ENCODE measurements around the gene THPO.

Gene THPO

DNA sequence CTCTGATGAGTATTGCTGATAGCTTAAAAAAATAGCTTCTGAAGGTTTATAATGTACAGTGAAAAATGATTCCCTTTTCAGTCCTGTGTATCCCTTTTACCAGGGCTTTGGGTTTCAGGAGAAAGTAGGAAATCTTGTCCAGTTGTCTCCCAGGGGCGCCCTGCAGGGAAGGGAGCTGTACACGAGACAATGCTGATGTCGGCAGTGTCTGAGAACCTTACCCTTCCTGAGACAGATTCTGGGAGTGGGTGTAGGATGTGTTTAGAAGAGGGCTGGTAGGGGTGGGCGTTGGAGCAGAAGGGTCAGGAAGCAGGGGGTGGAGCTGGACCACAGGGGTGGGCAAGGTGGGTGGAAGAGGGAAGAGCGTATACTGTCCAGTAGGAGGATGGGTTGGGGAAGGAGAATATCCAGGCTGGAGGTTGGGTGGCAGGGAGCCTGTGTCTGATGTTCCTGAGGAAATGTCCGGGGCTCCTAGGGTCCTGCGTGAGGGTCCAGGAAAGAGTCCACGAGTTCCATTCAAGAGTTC, 5.6 kb downstream of the THPO start:
- H3K9me3 ChIP-seq (ENCODE audit: control insufficient read depth, low read length) = no peaks in the 10 kb centered on the region
- peaks cover 10% of the 10 kb centered on the region for H3K4me1 ChIP-seq (ENCODE audit: control insufficient read depth, insufficient read depth, low read length)
- peaks cover 6% of the 10 kb centered on the region for H3K36me3 ChIP-seq (ENCODE audit: control insufficient read depth, insufficient read depth, low read length)
- H3K27me3 ChIP-seq (ENCODE audit: control insufficient read depth, insufficient read depth, low read length) = peaks cover 17% of the 10 kb centered on the region
- no peak overlapping the region for H3K4me3 ChIP-seq (ENCODE audit: low read length)
- no peak overlapping the region for H3K9ac ChIP-seq (ENCODE audit: low read length)

DNA sequence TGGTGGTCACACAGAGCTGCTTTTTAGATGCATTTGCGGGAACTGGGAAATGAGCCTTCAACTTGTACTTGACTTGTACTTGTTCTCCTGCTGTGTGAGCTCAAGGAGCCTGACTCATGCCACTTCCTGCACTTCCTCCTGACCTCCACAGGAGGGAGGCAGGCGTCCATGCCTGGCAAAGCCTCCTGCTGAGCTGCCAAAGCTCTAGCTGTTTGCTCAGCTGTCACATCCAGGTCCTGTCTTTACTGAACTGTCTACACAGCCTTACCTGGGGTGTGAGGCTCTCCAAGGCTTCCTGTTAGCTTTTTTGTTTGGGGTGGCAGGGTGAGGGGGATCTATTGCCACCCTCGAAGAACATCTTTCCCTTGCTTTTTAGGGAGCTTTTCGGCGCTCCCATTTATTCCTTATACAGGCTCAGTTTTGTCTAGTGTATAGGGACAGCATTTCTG, 6.4 kb downstream of the THPO start:
- Histone ChIP-seq H3K4me3 (ENCODE audit: low read length) (no peak overlapping the region), H3K4me1 (ENCODE audit: control insufficient read depth, insufficient read depth, low read length) (peaks cover 13% of the 10 kb centered on the region), H3K9ac (ENCODE audit: low read length) (no peak overlapping the region), H3K27me3 (ENCODE audit: control insufficient read depth, insufficient read depth, low read length) (peaks cover 14% of the 10 kb centered on the region), H3K9me3 (ENCODE audit: control insufficient read depth, low read length) (no peaks in the 10 kb centered on the region), H3K36me3 (ENCODE audit: control insufficient read depth, insufficient read depth, low read length) (peaks cover 6% of the 10 kb centered on the region)

DNA sequence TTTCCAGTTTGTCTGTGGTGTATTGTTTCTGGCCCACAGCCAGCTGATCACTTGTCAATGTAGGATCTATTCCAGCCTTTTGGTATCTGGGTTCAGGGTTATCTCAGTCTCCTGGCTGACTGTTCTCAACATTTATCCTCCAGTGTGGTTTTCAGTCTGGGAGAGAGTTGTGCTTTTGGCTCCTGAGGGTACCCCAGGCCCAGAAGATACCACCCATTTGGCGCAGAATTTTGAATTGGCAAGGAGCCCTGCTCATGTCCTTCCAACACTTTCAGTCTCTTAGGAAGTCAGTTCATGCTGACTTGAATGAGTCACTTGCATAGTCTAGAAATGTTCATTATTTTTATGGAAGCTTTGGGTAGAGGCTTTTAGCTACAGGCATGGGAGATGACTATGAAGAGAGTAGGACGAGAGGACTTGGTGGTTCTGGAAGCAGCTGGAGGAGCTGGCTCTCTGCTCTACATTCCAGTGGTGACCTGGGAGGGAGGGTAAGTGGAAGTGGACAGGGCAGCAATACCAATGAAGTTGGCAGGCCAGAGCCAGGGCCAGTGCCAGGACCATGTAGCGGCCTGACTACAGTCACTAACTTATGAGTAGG, 9.3 kb downstream of the THPO start:
- peaks cover 4% of the 10 kb centered on the region for H3K27me3 ChIP-seq (ENCODE audit: control insufficient read depth, insufficient read depth, low read length)
- peaks cover 25% of the 10 kb centered on the region for H3K4me1 ChIP-seq (ENCODE audit: control insufficient read depth, insufficient read depth, low read length)
- H3K9ac ChIP-seq (ENCODE audit: low read length) = no peak overlapping the region
- H3K4me3 ChIP-seq (ENCODE audit: low read length) = no peak overlapping the region
- peaks cover 6% of the 10 kb centered on the region for H3K36me3 ChIP-seq (ENCODE audit: control insufficient read depth, insufficient read depth, low read length)
- no peaks in the 10 kb centered on the region for H3K9me3 ChIP-seq (ENCODE audit: control insufficient read depth, low read length)

DNA sequence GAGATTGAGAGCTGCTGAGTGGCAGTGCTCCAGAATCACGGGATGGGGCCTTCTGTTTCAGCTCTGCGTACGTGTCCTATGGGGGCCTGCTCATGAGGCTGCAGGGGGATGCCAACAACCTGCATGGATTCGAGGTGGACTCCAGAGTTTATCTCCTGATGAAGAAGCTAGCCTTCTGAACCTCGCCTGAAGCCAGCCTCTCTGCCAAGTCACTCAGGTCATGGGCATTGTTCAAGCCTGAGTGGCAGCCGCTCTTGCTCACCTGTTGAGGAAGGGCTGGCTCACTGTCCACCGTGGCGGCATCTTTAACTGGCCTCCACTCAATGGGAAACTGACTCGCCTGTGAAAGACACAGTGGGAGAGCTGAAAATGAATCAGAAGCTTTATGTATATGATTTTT, 9.9 kb downstream of the THPO start:
- H3K36me3 ChIP-seq (ENCODE audit: control insufficient read depth, insufficient read depth, low read length) = peaks cover 6% of the 10 kb centered on the region
- H3K9me3 ChIP-seq (ENCODE audit: control insufficient read depth, low read length) = no peaks in the 10 kb centered on the region
- H3K27me3 ChIP-seq (ENCODE audit: control insufficient read depth, insufficient read depth, low read length) = peaks cover 4% of the 10 kb centered on the region
- H3K4me1 ChIP-seq (ENCODE audit: control insufficient read depth, insufficient read depth, low read length) = peaks cover 26% of the 10 kb centered on the region
- H3K4me3 ChIP-seq (ENCODE audit: low read length) = no peak overlapping the region
- no peak overlapping the region for H3K9ac ChIP-seq (ENCODE audit: low read length)

DNA sequence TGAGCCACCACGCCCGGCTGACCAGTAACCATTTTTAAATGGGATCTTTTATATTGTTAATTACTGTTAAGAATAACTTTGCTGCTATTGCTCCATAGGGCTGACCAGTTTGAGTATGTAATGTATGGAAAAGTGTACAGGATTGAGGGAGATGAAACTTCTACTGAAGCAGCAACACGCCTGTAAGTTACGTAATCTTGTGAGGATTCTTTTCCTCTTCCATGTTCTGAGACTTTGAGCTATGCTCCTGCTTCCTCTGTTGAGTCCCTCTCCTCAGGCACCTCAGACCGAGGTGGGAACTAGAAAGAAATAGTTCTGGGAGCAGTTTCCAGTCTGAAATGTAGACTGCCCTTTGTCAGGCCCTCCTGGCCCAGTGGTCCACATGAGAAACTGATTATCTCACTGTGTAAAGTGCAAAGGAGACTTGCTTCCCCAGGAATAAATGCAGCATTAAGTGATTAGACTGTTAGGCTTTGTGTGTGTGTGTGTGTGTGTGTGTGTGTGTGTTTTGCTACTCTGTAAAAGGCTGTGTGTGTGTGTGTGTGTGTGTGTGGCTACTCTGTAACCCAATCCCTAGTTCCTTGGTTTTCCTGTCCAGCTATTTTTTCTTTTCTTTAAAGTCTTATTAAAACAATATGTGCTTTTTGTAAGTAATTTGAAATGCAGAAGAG, 11.3 kb downstream of the THPO start:
- H3K9me3 ChIP-seq (ENCODE audit: control insufficient read depth, low read length) = no peaks in the 10 kb centered on the region
- peaks cover 6% of the 10 kb centered on the region for H3K36me3 ChIP-seq (ENCODE audit: control insufficient read depth, insufficient read depth, low read length)
- H3K4me1 ChIP-seq (ENCODE audit: control insufficient read depth, insufficient read depth, low read length) = peaks cover 25% of the 10 kb centered on the region

DNA sequence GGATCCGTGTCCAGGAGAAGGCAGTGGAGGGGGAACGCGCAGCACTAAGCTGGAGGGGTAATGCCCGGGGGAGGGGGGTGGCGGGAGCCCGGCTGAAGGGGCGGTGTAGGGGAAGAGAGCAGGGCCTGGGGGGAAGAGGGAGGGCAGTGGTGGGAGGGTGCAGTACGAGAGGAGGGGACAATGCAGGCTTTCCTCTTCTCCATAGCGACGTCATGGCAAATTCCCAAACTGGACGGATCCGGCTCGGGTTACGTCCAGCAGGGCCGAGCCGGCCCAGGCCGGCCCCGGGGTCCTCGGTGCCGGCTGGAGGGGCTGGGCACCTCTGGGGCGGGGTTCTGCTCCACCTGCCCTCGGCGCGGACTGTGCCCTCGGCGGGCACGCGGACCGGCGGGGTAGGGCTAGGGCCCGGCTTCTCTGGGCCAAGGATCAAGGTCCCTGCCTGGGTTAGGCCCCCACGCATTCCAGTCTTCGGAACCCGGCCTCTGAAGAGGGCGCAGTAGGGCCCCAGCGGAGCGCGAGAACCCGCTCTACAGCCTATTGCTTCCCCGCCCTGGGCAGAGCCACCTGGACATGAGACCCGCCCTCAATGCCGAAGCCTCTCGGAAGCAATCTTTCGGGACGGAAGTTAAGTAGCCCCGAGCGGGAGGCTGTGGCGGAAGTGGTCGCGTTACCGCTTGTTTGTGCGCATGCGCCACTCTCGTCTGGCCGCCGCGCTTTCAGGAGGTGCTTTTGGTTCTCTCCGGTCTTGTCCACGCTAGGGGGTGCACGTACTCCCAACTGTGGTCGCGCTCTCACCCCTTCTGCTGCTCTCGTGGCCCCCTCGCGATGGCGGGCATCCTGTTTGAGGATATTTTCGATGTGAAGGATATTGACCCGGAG, 15.1 kb downstream of the THPO start:
- H3K9me3 ChIP-seq (ENCODE audit: control insufficient read depth, low read length) = no peaks in the 10 kb centered on the region
- H3K4me3 ChIP-seq (ENCODE audit: low read length) = peak overlapping the region; percentile 91
- H3K27me3 ChIP-seq (ENCODE audit: control insufficient read depth, insufficient read depth, low read length) = no peaks in the 10 kb centered on the region
- H3K9ac ChIP-seq (ENCODE audit: low read length) = peak overlapping the region; percentile 97
- H3K36me3 ChIP-seq (ENCODE audit: control insufficient read depth, insufficient read depth, low read length) = no peaks in the 10 kb centered on the region
- peaks cover 30% of the 10 kb centered on the region for H3K4me1 ChIP-seq (ENCODE audit: control insufficient read depth, insufficient read depth, low read length)

More for the DNA sequence above, 11.3 kb downstream of the THPO start:
- Histone ChIP-seq H3K4me3 (ENCODE audit: low read length) (no peak overlapping the region), H3K9ac (ENCODE audit: low read length) (peak overlapping the region; percentile 36), H3K27me3 (ENCODE audit: control insufficient read depth, insufficient read depth, low read length) (no peaks in the 10 kb centered on the region)

DNA sequence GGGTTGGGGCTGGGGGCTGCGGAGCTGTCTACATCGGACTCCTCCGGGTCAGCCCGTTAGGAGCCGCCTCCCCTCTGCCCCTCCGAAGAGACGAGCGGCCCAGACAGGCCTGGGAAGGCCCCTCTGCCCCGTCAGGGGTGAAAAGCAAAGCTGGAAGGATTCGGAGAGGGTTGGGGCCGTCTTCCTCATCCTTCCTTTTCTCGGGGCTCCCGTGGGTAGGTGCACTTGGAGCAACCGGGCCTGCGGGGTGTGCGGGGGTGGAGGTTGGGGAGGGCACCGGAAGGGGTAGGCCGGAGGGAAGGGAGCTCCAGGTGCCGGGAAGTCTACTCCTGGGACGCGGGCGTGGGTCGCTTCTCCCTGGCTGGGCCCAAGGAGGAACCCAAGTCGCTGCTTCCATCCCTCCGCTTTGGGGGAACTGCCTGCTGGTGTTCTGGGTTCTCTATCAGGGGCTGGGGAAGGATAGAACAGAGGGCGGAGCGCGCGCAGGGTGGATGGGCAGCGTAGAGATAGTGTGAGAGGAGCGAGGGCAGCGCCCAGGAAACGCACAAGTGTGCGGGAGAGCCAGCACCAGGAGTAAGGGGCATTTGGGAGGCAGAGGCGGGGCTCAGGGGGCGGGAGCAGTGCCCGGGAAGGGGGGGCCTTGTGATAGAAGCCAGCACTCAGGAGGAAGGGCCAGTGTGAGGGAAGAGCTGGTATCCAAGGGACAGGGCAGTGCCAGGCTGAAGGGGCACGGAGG, 15.9 kb downstream of the THPO start:
- Histone ChIP-seq H3K27me3 (ENCODE audit: control insufficient read depth, insufficient read depth, low read length) (no peaks in the 10 kb centered on the region), H3K4me3 (ENCODE audit: low read length) (peak overlapping the region; percentile 91), H3K36me3 (ENCODE audit: control insufficient read depth, insufficient read depth, low read length) (no peaks in the 10 kb centered on the region), H3K9me3 (ENCODE audit: control insufficient read depth, low read length) (no peaks in the 10 kb centered on the region), H3K4me1 (ENCODE audit: control insufficient read depth, insufficient read depth, low read length) (peaks cover 30% of the 10 kb centered on the region), H3K9ac (ENCODE audit: low read length) (peak overlapping the region; percentile 97)

DNA sequence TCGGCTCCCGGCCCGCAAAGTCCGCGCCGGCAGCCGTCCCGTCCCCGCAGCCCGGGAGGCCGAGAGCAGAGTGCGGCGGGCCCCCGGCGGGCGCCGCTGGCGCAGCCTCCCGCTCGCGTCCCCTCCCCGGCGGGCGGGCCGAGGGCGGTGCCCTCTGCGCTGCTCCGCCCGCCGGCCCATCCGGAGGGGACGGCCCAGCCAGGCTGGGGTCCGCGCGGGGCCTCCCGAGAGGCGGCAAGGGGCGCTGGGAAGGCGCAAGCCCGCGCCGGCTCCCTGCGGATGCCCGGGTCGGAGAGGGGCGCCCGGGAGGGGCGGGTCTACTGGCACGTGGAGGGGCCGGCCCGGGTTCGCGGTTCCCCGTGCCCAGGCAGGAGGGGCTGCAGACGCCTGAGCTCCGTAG, 16.5 kb downstream of the THPO start, which contains the start of the genes CLCN2 and POLR2H:
Gene CLCN2, minus strand, starts transcription at position 74 of the 400 bp plus-strand sequence. CDS start 126 bp downstream, outside the sequence.
Gene POLR2H, plus strand, starts transcription at position 179 of the 400 bp plus-strand sequence. CDS start 1,783 bp downstream, outside the sequence.
- H3K9me3 ChIP-seq (ENCODE audit: control insufficient read depth, low read length) = no peaks in the 10 kb centered on the region
- no peaks in the 10 kb centered on the region for H3K36me3 ChIP-seq (ENCODE audit: control insufficient read depth, insufficient read depth, low read length)
- peak within 1 kb of the TSS; percentile 97 for H3K9ac ChIP-seq (ENCODE audit: low read length)
- H3K27me3 ChIP-seq (ENCODE audit: control insufficient read depth, insufficient read depth, low read length) = no peaks in the 10 kb centered on the region
- H3K4me1 ChIP-seq (ENCODE audit: control insufficient read depth, insufficient read depth, low read length) = peaks cover 26% of the 10 kb centered on the region
- H3K4me3 ChIP-seq (ENCODE audit: low read length) = peak within 1 kb of the TSS; percentile 91

DNA sequence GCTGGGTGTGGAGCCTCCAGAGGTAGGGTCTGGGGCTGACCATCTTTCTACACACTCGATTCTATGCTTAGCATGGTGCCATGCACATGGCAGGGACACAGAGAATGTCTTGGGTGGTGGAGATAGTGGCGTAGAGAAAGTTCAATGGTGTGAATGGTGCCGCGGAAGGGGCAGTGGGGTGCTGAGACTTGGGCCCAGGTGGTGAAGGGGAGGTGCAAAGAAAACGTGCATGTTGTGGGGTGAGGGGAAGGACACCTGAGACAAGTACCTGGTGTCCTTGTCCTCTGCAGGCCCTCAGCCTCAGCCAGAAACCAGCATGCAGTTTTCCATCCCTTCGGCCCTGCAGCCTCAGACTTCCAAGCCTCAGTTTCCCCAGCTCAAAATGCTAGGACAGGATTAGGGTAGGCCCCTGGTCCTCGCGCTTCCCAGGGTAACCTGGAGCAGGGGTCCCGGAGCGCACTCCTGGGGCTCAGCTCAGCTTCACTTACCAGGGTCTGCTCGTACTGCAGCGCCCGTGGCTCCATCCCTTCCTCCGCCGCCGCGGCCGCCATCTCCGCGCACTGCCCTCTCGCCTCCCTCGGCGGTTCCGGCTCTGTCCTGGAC, 17.0 kb downstream of the THPO start:
- no peaks in the 10 kb centered on the region for H3K9me3 ChIP-seq (ENCODE audit: control insufficient read depth, low read length)
- H3K4me3 ChIP-seq (ENCODE audit: low read length) = peak overlapping the region; percentile 56
- H3K27me3 ChIP-seq (ENCODE audit: control insufficient read depth, insufficient read depth, low read length) = no peaks in the 10 kb centered on the region
- H3K9ac ChIP-seq (ENCODE audit: low read length) = peak overlapping the region; percentile 69
- H3K4me1 ChIP-seq (ENCODE audit: control insufficient read depth, insufficient read depth, low read length) = peaks cover 22% of the 10 kb centered on the region
- H3K36me3 ChIP-seq (ENCODE audit: control insufficient read depth, insufficient read depth, low read length) = no peaks in the 10 kb centered on the region

DNA sequence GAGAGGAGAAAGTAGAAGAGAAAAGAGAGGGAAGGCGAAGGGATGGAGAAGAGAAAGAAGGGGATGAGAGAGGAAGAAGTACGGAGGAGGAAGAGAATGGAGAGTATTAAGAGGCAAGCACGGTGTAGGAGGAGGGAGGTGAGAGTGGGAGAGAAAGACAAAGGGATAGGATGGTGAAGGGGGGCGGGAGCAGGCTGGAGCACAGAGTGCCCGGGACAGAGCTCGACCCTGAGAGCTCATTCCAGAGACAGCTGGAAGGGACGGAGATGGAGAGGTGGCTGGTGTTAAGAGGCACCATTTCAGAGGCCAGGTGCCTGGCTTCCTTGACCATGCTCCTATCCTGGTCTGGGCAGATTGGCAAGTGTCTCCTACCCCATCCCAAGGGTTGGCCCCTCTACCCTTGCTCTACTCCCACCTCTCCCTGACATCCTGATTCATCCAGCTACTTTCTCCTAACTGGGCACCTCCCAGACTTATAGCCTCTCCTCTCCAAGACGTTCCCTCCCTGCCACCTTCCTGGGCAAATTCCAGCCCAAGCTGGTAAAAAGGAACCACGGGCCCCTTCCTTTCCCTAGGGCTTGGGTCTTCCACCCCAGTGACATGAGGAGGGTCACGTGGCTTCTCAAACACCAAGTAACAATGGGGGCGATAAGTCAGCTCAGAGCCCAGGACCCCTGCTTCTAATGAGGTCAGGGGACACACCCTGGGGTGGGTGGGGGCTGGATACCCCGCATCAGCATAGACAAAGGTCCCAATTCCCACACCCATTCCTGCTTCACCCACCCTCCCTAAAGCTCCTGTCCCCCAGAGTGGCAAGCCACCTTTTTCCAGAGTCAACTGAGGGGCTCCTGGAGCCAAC, 17.7 kb downstream of the THPO start:
- Histone ChIP-seq H3K4me1 (ENCODE audit: control insufficient read depth, insufficient read depth, low read length) (peaks cover 20% of the 10 kb centered on the region), H3K36me3 (ENCODE audit: control insufficient read depth, insufficient read depth, low read length) (no peaks in the 10 kb centered on the region), H3K4me3 (ENCODE audit: low read length) (peak overlapping the region; percentile 56), H3K9ac (ENCODE audit: low read length) (peak overlapping the region; percentile 69), H3K9me3 (ENCODE audit: control insufficient read depth, low read length) (no peaks in the 10 kb centered on the region), H3K27me3 (ENCODE audit: control insufficient read depth, insufficient read depth, low read length) (no peaks in the 10 kb centered on the region)

All from mucosa of stomach (tissue), 1 donor.